Esophagus squamous epithelium (tissue), 5 donors: Measurements from ENCODE around the gene ARHGDIA. TPM values are rescaled to one million over a fixed set of nuclear protein-coding genes. Genes with fewer than 3 reads are reported as not detected.

Source experiments
- DNase-seq: peaks from one replicate; lab custom pipeline; 2025; lab: John Stamatoyannopoulos, UW
- H3K27ac ChIP-seq, 4 donors: fragments of 200-600 bp; sonication (generic); one replicate each; pipeline ENCODE4 v1.5.1; 2016 to 2019; ENCODE audit warnings: mild to moderate bottlenecking in 1 of 4
- H3K27me3 ChIP-seq, 4 donors: fragments of 200-600 bp; sonication (generic); 1 replicate in 3 of 4; 2 replicates in 1 of 4; pipeline versions ENCODE4 v1.5.1 to v1.6.0; 2017 to 2021; ENCODE audit warnings: antibody characterized with exemption in 1 of 4
- H3K36me3 ChIP-seq, 3 donors: fragments of 200-600 bp; sonication (generic); one replicate each; pipeline ENCODE4 v1.5.1; 2016 to 2019
- H3K4me1 ChIP-seq, 3 donors: fragments of 200-600 bp; sonication (generic); one replicate each; pipeline ENCODE4 v1.5.1; 2017 to 2019
- H3K4me3 ChIP-seq, 4 donors: fragments of 200-600 bp; sonication (generic); 1 replicate in 3 of 4; 2 replicates in 1 of 4; pipeline ENCODE4 v1.5.1; 2016 to 2019; ENCODE audit warnings: mild to moderate bottlenecking in 2 of 4, moderate library complexity in 1 of 4
- H3K9me3 ChIP-seq, 3 donors: fragments of 200-600 bp; sonication (generic); one replicate each; pipeline ENCODE4 v1.5.1; 2016 to 2019
- CTCF ChIP-seq, 6 experiments: fragments of 450-650 bp in 4 of 6; fragments of 200-600 bp in 2 of 6; sonication (generic) in 2 of 6; IDR thresholded peaks; one replicate each; pipeline ENCODE4 v1.5.1; 2016 to 2019; ENCODE audit warnings: antibody characterized with exemption in 6 of 6, mild to moderate bottlenecking in 4 of 6, moderate library complexity in 4 of 6
- POLR2A ChIP-seq, 4 donors: fragments of 450-650 bp; IDR thresholded peaks; one replicate each; pipeline ENCODE4 v1.6.1; 2017; ENCODE audit warnings: antibody characterized with exemption in 4 of 4, mild to moderate bottlenecking in 4 of 4, moderate library complexity in 3 of 4
- WGBS, 2 donors: methylation state at CpG; one replicate each; pipeline ENCODE4 v1.1.5; 2018; 5-methylcytosine and 5-hydroxymethylcytosine counted together
- intact Hi-C: fragments of 100-400 bp; cut with DNase I; formaldehyde crosslinking; loops from one replicate; pipeline ENCODE4 v1.15.0; 2022
- total RNA-seq, 4 donors: library from RNA; depleted of rRNA; stranded (reverse); fragments of >200 nt; gene quantifications; one replicate each; pipeline ENCODE4 v1.1.0, GENCODE V29; 2016
- donor health status: DM: yes; HTN: yes; CAD: no.

ARHGDIA gene
- total RNA-seq, 4 donors from 2014 or later = 166 to 239 (median 176) TPM

GRCh38 chr17:81844887-81845286 lies 26.2 kb downstream of the ARHGDIA start:
- no peak for DNase-seq
- TF ChIP-seq POLR2A (IDR thresholded peaks at IDR 0.05) (no peak), CTCF (IDR thresholded peaks at IDR 0.05) (no peak)
- no peak overlapping the region for H3K27ac ChIP-seq
- peaks cover 18 to 45% (median 19%) of the 10 kb centered on the region in 3 donors for H3K4me1 ChIP-seq
- intact Hi-C loops = no loop called here
- H3K4me3 ChIP-seq = no peak overlapping the region
- no peaks in the 10 kb centered on the region for H3K27me3 ChIP-seq
- no peaks in the 10 kb centered on the region for H3K9me3 ChIP-seq
- H3K36me3 ChIP-seq = peaks cover 52 to 77% (median 64%) of the 10 kb centered on the region in 3 donors
- 80 to 90% methylated on average over 1 to 2 of the region's 13 CpGs for WGBS, 2 donors

- Histone ChIP-seq H3K4me1 (peaks cover 19 to 50% (median 21%) of the 10 kb centered on the region in 3 donors), H3K4me3 (no peak overlapping the region), H3K9me3 (no peaks in the 10 kb centered on the region), H3K36me3 (peaks cover 52 to 72% (median 64%) of the 10 kb centered on the region in 3 donors), H3K27me3 (no peaks in the 10 kb centered on the region), H3K27ac (peak overlapping the region in 3 of 4 donors; percentile 3 to 92 (median 21))
- TF ChIP-seq CTCF (IDR thresholded peaks at IDR 0.05) (no peak), POLR2A (IDR thresholded peaks at IDR 0.05) (no peak)
- WGBS, 2 donors = 74 to 80% methylated on average over 2 to 3 of the region's 14 CpGs
- intact Hi-C loops = no loop called here
- DNase-seq = no peak
These were observed 26.7 kb downstream of the ARHGDIA start for GRCh38 chr17:81844327-81844851.

GRCh38 chr17:81843713-81844326 lies 27.3 kb downstream of the ARHGDIA start:
- H3K9me3 ChIP-seq = no peaks in the 10 kb centered on the region
- peaks cover 52 to 67% (median 59%) of the 10 kb centered on the region in 3 donors for H3K36me3 ChIP-seq
- 89 to 93% methylated on average over 19 to 20 of the region's 30 CpGs for WGBS, 2 donors
- H3K4me1 ChIP-seq = peaks cover 19 to 56% (median 21%) of the 10 kb centered on the region in 3 donors
- peak overlapping the region in 3 of 4 donors; percentile 21 to 93 (median 92) for H3K27ac ChIP-seq
- no peak for DNase-seq
- H3K4me3 ChIP-seq = no peak overlapping the region
- intact Hi-C loops = no loop called here
- TF ChIP-seq CTCF (IDR thresholded peaks at IDR 0.05) = no peak
- no peak for TF ChIP-seq POLR2A (IDR thresholded peaks at IDR 0.05)
- no peaks in the 10 kb centered on the region for H3K27me3 ChIP-seq

GRCh38 chr17:81842725-81843504 lies 28.2 kb downstream of the ARHGDIA start:
- Histone ChIP-seq H3K4me1 (peaks cover 19 to 60% (median 21%) of the 10 kb centered on the region in 3 donors), H3K9me3 (no peaks in the 10 kb centered on the region), H3K4me3 (no peak overlapping the region), H3K27ac (peak overlapping the region; percentile 90 to 93 (median 92)), H3K27me3 (no peaks in the 10 kb centered on the region), H3K36me3 (peaks cover 48 to 58% (median 53%) of the 10 kb centered on the region in 3 donors)
- DNase-seq = no peak
- 47 to 71% methylated on average over 6 to 11 of the region's 21 CpGs for WGBS, 2 donors
- intact Hi-C loops = no loop called here
- TF ChIP-seq CTCF (IDR thresholded peaks at IDR 0.05) (no peak), POLR2A (IDR thresholded peaks at IDR 0.05) (no peak)

GRCh38 chr17:81842378-81842724 lies 28.8 kb downstream of the ARHGDIA start:
- Histone ChIP-seq H3K4me1 (peaks cover 19 to 60% (median 21%) of the 10 kb centered on the region in 3 donors), H3K27me3 (no peaks in the 10 kb centered on the region), H3K36me3 (peaks cover 42 to 52% (median 48%) of the 10 kb centered on the region in 3 donors), H3K4me3 (no peak overlapping the region), H3K27ac (peak overlapping the region; percentile 90 to 93 (median 92)), H3K9me3 (no peaks in the 10 kb centered on the region)
- TF ChIP-seq POLR2A (IDR thresholded peaks at IDR 0.05) (no peak), CTCF (IDR thresholded peaks at IDR 0.05) (no peak)
- intact Hi-C loops = no loop called here
- 80 to 84% methylated on average over 6 of the region's 11 CpGs for WGBS, 2 donors
- DNase-seq = no peak
